HG03575 (cell line): ENCODE results near the gene PHRF1.

Experiments
- ATAC-seq: cut with Tn5 transposase; IDR thresholded peaks from one replicate; pipeline ENCODE4 v1.9.1; 2021; ENCODE audit not compliant: unreplicated experiment, insufficient number of reproducible peaks, low FRiP score; ENCODE audit errors: extremely low read depth

The PHRF1 gene

DNA sequence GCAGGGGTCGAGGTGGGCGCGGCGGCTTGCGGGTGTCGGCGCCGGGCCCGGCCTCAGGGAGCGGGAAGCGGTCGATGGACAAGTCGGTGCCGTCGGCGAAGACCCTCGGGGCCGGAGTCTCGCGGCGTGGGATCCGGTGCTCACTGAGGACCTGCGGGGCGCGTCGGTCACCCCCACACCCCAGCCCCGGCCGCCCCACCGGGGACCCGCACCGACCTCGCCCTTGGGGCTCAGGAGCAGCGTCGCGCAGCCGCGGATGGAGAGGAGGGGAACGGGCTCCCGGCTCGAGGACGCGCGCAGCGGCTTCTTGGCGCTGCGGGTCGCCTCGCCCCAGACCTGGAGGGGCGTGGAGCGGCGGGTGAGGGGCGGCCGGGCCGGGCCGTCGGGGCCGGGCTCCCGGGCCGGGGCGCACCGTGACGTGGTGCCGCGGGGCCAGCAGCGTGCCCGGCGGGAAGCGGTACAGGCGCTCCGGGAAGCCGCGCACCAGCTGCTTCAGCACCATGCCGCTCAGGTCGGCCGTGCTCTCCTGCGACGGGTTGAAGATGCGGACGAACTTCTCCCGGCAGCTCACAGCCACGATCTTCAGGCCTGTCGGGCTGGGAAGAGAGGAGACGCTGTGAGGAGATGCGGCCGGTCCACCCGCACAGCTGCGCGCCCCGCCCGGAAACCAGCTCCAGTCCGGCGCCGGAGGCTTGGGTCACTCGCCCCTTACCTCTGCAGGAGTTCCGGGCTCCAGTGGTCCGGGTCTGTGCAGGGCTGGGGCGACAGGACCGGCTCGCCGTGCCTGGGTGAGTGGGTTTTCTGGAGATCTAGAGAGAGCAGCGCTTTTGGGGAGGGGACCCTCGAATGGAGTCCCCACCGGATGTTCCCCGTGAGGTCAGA lies 20.2 kb upstream of the PHRF1 start:
- ATAC-seq = no peak

DNA sequence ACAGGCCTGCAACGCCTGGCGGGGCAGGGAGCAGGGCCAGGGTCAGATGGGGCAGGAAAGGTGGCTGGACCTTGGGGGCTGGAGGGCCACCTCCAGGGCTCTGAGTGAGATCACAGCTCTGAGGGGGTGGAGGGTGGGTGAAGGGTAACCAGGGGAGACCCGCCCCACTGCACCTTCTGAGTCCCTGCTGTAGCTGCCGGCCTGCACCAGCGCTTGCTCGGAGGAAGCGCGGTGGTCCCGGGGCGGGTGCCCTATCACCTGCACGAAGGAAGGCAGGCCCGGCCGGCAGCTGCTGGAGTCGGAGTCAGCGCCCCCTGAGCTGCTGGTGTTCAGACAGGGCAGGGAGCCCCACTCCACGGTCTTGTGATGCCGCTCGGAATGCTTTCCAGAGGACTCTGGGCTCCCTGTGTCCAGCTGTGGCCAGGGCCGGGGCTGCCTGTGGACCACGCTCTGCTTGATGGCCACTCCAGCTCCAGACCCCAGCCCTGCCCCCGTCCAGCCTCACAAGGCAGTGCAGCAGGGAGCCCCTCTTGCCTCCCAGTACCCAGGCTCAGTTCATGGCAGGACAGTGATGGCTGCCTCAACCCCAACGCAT lies 19.5 kb upstream of the PHRF1 start:
- no peak for ATAC-seq

DNA sequence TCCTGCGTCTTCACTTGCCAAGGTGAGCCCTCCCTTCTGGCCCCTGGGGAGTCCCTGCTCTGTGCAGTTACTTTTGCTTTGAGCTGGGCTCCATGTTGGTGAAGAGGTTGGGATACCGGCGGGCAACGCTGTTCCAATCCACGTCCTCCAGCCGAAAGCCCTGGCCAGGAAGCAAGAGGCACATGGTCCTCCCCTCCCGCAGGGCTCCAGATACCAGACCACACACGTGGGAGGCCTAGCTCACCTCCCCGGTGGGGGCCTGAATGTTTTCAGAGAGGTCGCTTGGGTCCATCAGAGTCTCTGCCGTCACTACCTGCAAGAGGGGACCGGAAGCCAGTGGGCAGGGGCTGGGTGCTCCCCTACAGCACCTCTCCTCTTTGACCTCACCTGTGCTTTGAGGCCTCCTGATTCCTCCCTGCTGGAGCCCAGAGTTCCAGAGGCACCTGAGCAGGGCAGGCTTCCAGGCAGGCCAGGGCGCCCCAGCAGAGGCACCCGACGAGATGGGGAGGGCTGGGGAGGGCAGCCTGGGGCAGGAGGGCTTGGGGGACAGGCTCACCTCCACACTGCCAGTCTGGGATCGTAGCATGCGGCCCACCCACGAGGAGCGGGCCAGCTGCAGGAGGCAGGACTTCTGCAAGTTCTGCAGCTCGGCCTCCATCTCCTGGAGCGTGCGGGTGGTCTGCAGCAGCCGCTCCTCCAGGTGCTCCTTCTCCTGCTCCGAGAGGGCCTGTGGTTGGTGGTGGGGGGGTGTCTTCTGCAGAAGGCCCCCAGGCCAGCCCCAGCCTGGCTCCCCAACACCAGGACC lies 18.7 kb upstream of the PHRF1 start:
- no peak for ATAC-seq

DNA sequence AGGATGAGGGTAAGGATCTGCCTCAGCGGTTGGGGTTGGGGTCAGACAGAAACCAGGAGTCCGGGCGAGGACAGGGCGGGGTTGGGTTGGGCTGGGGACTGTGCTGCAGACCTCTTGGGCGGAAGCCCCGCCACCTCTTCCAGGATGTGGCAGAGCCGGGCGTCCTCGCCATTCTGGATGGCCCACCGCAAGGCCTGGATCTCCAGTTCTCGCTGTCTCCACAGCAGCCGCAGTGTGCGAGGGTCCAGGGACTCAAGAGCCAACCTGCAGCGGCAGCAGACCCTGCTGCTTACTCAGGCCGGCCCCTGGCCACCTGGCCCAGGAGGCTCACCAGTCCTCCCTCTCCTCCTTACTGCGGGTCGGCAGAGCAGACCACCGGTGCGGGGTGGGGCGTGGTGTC lies 17.8 kb upstream of the PHRF1 start:
- ATAC-seq = no peak

DNA sequence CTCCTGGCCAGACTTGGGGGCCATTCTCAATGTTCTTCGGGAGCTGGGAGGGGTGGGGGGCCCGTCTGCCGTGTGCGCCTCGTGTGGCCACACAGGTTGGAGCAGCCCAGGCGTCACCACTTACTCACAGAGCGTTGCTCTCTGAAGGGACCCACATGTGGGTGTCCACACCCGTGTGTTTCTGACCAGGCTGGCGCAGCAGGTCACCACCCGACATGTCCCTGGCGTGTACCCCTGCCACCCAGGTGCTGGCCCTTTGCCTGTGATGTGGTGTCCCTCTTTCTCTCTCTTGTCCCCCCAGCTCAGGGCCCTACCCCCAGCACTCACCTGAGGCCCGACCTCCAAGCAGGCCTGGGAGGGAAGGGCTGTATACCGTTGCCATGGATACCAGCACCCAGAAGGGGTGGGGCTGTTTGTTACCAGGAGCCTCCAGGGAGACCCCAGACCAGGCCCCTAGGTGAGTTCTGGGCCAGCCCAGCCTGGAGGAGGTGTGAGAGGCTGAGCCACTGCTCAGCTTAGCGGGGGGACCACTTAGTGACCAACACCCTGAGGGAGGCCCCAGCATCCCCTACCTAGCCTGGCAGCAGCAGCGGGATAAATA lies 17.1 kb upstream of the PHRF1 start:
- ATAC-seq = no peak

DNA sequence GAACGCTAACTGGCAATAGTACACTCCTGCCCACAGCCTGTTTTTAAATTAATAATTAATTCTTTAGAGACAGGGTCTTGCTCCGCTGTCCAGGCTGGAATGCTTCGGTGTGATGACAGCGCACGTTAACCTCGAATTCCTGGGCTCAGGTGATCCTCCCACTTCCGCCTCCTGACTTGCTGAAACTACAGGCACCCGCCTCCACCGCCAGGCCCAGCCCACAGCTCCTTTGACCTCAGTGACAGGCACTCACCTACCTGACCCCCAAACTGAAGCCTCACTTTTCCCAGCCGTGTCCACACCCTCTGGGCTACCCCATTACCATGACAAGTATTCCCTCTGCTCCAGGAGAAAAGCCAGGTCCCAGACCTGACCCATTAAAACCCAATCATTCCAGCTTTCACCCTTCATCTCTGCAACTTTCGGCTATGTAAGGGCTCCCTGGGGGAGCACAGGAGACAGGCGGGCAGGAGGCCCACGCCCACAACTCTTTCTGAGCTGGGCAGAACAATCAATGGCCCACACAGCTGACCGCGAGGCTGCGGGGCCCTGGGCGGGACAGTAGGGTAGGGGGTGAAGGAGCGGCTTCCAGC lies 16.5 kb upstream of the PHRF1 start:
- ATAC-seq = no peak

DNA sequence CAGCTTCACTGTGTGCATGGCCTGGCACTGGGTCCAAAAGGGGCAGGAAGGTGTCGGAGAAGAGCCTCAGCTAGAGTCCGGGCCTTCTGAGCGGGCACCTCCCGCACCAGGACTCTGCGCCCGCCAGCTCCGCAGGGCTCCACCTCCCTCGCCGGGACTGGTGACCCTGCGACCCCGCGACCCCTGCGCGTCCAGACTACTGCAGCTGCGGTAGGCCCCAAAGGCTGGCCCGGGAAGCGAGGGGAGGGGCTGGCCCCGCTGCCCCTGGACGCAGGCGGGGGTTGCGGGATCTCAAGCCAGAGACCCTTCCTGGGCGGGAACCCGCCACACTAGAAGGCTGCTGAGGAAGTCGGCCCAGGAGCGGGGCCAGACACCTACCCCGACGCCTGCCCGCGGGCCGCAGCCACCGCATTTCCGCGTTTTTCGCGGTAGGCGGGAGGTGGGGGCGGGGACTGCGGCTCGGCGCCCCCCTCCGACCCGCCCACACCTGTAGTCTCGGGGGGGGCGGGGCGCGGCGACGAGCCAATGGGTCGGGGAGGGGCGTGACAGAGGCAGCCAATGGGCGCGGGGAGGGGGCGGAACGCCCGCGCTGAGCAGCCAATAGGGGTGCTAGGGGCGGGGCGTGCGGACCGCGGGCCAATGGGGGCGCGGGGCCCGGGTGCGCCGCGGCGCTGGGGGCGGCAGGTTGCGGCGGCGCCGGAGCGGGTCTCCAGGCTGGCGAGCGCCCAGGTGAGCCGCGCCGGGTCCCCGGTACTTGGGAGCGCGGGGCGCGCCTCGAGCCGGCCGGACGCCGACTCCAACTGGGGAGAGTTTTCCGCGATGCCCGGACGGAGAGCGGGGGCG lies 15.7 kb upstream of the PHRF1 start, which contains the start of the genes LMNTD2 and RASSF7:
LMNTD2 (minus strand) TSS at position 434 of the 843 bp plus-strand sequence; CDS start at position 412, 22 bp downstream.
RASSF7 (plus strand) TSS at position 666 of the 843 bp plus-strand sequence. CDS start 799 bp downstream, outside the sequence.
- no peak for ATAC-seq

DNA sequence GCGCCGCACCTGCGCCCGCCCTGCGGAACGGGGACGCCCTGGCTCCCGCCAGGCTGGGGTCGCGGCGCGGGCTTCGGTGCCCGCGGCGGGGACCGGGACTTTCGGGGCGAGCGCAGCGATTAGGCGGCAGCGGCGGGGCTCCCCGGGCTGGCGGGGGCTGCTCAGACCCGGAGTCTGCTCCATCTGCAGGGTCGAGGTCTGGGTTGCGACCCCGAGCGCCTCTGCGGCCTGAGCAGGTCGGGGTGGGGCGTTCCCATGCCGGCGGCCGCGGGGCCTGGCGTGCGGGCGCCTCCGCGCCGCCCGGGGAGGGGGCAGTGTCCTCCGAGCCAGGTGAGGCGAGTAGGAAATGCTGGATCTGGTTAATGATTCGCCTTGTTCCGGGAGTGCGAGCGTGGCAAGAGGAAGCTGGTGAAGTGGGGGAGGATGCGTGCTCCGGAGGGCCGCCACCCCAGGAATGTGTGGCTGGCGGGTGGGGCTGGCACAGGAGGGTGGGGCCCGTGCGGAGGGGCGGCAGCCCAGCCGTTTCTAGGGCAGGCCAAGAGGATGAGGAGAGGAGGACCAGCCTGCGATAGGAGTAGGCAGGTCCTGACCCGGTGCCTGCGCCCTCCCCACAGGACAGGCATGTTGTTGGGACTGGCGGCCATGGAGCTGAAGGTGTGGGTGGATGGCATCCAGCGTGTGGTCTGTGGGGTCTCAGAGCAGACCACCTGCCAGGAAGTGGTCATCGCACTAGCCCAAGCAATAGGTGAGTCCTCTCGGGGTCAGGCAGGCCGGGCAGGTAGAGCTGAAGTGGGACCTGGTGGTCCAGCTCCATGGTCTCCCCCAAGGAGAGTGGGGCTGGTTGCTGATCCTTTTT lies 14.9 kb upstream of the PHRF1 start:
- ATAC-seq = no peak

DNA sequence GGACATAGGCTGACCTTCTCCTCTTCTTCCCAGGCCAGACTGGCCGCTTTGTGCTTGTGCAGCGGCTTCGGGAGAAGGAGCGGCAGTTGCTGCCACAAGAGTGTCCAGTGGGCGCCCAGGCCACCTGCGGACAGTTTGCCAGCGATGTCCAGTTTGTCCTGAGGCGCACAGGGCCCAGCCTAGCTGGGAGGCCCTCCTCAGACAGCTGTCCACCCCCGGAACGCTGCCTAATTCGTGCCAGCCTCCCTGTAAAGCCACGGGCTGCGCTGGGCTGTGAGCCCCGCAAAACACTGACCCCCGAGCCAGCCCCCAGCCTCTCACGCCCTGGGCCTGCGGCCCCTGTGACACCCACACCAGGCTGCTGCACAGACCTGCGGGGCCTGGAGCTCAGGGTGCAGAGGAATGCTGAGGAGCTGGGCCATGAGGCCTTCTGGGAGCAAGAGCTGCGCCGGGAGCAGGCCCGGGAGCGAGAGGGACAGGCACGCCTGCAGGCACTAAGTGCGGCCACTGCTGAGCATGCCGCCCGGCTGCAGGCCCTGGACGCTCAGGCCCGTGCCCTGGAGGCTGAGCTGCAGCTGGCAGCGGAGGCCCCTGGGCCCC lies 14.1 kb upstream of the PHRF1 start:
- no peak for ATAC-seq

DNA sequence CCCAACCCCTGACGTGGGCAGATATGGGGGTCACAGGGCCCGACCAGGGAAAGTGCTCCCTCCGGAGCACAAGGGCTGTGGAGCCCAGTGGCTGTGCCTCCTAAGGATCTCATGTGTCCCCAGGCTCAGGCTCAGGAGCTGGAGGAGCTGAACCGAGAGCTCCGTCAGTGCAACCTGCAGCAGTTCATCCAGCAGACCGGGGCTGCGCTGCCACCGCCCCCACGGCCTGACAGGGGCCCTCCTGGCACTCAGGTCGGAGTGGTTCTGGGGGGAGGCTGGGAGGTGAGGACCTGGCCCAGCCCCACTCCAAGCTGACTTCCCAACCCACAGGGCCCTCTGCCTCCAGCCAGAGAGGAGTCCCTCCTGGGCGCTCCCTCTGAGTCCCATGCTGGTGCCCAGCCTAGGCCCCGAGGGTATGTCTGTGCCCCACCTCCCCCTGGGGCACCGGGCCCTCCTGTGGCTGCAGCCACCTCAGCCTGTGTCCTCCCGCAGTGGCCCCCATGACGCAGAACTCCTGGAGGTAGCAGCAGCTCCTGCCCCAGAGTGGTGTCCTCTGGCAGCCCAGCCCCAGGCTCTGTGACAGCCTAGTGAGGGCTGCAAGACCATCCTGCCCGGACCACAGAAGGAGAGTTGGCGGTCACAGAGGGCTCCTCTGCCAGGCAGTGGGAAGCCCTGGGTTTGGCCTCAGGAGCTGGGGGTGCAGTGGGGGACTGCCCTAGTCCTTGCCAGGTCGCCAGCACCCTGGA lies 13.0 kb upstream of the PHRF1 start:
- no peak for ATAC-seq

DNA sequence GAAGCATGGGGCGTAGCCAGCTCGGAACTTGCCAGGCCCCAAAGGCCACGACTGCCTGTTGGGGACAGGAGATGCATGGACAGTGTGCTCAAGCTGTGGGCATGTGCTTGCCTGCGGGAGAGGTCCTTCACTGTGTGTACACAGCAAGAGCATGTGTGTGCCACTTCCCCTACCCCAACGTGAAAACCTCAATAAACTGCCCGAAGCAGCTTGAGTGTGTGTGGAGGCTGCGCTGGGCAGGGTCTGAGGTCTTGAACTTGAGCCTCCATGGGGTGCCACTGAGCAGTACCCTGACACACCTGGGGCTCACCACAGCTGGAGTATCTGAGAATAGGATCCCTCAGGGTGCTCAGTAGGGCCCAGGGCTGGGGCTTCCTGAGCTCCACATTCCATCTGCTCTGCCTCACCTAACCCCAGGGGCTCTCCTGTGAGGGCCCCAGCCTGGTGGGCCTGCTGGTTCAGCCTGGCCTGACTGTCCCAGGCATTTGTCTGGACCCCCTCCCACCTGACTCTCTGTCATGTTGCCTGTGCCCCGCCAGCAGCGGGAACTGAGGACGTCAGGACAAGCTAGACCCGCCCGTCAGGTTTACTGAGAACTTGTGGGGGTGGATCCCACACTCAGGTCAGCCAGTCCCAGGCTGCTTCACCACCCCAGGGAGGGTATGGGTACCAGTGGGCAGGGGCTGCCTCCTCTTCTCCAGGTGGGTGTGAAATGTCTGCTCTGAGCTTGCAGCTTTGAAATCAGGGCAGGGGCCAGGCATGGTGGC lies 12.3 kb upstream of the PHRF1 start:
- no peak for ATAC-seq

DNA sequence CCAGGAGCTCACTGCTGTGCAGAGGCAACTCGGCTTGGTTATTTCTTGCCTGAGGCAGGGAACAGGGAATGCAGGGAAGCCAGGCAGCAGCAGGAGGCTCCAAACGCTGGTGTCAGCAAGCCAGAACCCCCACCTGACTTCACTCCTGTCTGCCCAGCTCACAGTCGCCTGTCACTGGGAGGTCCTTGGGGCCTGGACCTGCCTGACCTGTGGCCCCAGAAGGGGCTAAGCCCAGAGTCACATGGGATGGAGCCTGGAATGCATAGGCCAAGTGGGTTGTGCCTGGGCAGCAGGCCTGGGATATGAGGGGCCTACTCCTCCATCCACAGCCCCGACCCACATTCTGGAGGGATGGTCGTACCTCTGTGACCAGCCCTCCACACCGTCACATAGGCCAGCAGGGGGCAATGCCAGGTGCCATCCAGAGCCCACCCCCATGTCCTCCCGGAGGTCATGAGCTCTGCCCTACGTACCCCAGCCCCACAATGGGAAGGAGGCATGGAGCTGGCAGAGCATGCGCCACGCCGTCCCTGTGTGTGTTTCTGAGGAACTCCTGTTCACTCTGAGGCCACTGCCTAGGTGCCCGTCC lies 10.3 kb upstream of the PHRF1 start:
- no peak for ATAC-seq

DNA sequence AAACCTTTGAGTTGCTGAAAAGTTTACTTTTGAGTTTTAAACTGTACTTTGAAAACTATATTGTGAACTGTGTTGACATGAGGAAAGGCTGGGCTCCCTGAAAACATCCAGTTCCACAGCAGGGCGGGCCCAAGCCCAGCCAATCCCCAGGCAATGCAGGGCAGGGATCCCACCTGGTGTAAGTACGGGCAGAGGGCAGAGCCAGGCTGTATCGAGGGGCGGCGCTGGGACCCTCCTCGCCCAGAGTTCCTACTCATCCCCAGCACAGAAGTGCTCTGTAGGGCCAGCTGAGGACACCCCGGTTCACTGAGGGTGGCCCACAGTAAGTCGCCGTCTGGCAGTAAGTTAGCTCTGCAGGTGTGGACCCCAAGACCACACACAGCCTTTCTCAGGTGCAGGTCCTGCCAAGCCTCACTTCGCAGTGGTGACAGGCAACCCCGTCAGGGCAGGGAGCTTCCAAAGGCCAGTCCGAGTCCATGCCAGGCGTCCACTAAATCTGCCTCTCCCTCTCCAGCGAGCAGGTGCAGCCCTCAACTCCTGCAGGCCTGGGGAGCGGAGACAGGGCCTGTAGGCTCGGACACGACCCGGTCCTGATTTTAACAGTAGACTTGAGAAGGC lies 9.2 kb upstream of the PHRF1 start:
- ATAC-seq = no peak

DNA sequence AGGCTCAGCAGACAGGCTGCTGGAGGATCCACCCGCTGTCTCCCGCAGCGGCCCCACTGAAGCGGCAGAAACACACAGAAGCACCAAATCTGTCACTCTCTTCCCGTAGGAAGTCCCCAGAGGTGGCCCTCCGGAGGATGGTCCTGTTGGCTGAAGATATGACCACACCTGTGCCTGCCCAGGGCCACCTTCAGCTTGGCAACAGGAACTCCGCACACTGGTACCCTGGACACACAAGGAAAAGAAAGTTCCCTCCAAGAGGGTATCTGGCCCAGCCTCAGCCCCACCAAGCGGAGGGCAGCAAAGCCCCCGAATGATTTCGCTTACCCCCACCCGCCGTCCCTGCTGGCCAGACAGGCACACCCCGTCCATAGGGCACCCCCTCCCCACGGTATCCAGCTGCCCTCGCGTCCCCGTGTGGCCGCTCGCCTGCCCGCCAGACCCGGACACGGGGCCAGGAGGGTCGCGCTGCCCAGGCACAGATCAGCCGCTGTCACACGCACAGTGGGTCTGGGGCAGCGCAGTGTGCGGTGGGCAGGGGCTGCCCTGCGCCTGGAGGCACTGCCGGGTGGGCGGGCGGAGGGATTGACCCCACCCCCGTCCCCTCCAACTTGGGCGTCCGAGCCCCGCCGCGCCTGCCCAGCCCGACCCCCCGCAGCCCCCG lies 8.5 kb upstream of the PHRF1 start:
- ATAC-seq = no peak
